Muscle layer of duodenum (tissue), 2 donors: ENCODE data around the gene HEG1.
A peak's percentile ranks its signal among the peaks of the same experiment; 100 is the strongest.

Experiments used
- H3K27ac ChIP-seq: one replicate; pipeline ENCODE4 v1.7.0; 2013; ENCODE audit warnings: mild to moderate bottlenecking, low read length
- H3K27me3 ChIP-seq: one replicate; pipeline ENCODE4 v1.7.0; 2013; ENCODE audit warnings: low read depth, mild to moderate bottlenecking, control low read depth, low read length
- H3K36me3 ChIP-seq, 2 donors: one replicate each; pipeline ENCODE4 v1.7.0; 2013; ENCODE audit warnings: low read length in 2 of 2, control low read depth in 1 of 2, mild to moderate bottlenecking in 1 of 2; ENCODE audit not compliant: insufficient read depth in 2 of 2, control insufficient read depth in 1 of 2
- H3K4me1 ChIP-seq, 2 donors: one replicate each; pipeline ENCODE4 v1.7.0; 2013; ENCODE audit warnings: low read length in 2 of 2, mild to moderate bottlenecking in 2 of 2, control low read depth in 1 of 2, moderate library complexity in 1 of 2; ENCODE audit not compliant: insufficient read depth in 2 of 2, control insufficient read depth in 1 of 2
- H3K4me3 ChIP-seq, 2 donors: one replicate each; pipeline ENCODE4 v1.7.0; 2013; ENCODE audit warnings: low read length in 2 of 2, low read depth in 1 of 2, mild to moderate bottlenecking in 1 of 2
- H3K9me3 ChIP-seq, 2 donors: one replicate each; pipeline ENCODE4 v1.7.0; 2013; ENCODE audit warnings: low read length in 2 of 2, control low read depth in 1 of 2, mild to moderate bottlenecking in 1 of 2; ENCODE audit not compliant: control insufficient read depth in 1 of 2
- donor health status: healthy.

HEG1 gene

DNA sequence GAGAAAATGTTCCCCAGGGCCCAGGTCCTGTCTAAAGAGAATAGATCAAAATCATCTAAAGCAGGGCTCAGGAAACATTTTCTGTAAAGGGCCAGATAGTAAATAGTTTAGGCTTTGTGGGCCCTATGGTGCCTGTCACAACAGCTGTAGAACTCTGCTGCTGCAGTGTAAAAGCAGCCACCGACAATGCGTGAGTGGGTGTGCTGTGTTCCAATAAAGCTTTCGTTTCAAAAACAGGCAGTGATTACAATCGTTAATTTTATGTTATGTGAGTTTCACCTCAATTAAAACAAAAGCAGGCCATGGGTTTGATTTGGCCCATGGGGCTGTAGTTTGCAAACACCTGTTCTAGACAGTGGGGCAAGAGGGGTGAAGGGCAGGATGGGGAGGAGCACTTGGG lies 12.5 kb upstream of the HEG1 start:
- Histone ChIP-seq H3K27me3 (no peaks in the 10 kb centered on the region), H3K9me3 (no peaks in the 10 kb centered on the region), H3K27ac (no peak overlapping the region), H3K4me3 (no peak overlapping the region), H3K36me3 (no peaks in the 10 kb centered on the region), H3K4me1 (peaks cover 0 to 5% of the 10 kb centered on the region in 2 donors)

DNA sequence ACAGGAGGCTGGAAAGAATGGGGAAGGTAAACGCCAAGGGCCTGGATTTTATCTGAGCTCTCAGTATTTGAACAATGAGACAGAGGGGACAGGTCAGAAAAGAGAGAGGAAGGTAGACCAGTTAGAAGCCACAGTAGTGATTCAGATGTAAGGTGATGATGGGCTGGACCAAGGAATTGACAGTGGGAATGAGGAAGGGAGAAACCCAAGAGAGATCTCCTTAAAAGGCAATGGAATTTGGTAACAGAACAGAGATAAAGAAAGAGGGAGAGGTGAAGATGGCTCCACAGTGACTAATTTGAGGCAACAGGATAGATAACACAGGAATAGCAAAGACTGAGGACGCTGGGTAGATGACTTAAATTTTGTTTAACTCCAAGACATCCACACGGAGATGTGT lies 11.4 kb upstream of the HEG1 start:
- Histone ChIP-seq H3K36me3 (no peaks in the 10 kb centered on the region), H3K4me1 (peaks cover 0 to 15% of the 10 kb centered on the region in 2 donors), H3K27ac (no peak overlapping the region)

DNA sequence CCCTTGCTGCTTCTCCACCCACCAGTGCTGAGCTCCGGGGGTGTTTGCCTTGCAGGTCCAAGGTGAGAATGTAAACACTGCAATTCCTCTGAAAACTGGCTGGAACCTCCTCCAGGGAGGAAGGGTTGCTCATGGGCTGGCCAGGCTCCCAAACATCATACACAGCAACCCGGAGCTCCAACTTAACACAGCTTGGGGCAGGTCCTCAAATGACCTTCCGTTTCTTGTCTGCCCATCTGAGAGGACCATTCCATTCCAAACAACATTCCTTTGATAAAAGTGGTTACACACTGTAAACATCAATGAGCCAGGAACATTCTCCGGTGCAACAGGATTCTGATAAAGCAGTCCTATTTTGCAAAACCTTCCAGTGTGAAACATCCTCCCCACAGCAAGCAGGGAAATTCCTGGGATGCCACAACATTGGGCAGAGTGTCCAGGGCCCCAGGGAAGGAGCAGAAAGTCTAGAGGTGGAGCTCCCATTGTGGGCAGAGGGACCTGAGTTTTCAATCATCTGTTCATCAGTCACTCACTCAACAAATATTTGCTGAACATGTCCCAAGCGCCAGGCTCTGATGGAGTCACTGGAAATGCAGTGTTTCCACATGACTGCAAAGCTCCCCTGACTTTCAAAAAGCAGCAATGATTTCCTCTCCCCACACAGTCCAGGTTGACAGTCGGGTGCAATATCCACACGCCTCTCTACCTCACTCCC lies 7.3 kb upstream of the HEG1 start:
- Histone ChIP-seq H3K4me1 (peaks cover 0 to 38% of the 10 kb centered on the region in 2 donors), H3K27ac (no peak overlapping the region), H3K27me3 (no peaks in the 10 kb centered on the region), H3K36me3 (no peaks in the 10 kb centered on the region), H3K9me3 (no peaks in the 10 kb centered on the region), H3K4me3 (no peak overlapping the region)

More for the DNA sequence above, 11.4 kb upstream of the HEG1 start:
- H3K9me3 ChIP-seq: no peaks in the 10 kb centered on the region
- no peaks in the 10 kb centered on the region for H3K27me3 ChIP-seq
- no peak overlapping the region for H3K4me3 ChIP-seq

DNA sequence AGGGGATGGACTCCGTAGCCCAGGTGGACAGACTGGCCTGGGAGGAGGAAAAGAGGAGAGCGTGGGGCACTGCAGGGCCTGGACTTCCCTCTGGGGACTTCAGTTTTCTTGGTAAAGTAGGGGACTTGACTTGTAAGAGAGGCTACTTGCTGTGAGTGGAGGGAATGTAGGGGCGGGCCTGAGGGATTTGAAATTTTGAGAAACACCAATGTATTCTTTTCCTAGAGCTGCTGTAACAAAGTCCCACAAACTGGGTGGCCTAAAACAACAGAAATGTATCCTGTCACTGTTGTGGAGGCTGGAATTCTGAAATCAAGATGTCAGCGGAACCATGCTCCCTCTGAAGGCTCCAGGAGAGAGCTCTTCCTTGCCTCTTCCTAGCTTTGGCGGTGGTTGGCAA lies 5.8 kb upstream of the HEG1 start:
- Histone ChIP-seq H3K4me3 (peak overlapping the region in 1 of 2 donors; percentile 11), H3K27ac (peak overlapping the region; percentile 58), H3K9me3 (no peaks in the 10 kb centered on the region), H3K27me3 (no peaks in the 10 kb centered on the region), H3K36me3 (no peaks in the 10 kb centered on the region), H3K4me1 (peaks cover 0 to 48% of the 10 kb centered on the region in 2 donors)

DNA sequence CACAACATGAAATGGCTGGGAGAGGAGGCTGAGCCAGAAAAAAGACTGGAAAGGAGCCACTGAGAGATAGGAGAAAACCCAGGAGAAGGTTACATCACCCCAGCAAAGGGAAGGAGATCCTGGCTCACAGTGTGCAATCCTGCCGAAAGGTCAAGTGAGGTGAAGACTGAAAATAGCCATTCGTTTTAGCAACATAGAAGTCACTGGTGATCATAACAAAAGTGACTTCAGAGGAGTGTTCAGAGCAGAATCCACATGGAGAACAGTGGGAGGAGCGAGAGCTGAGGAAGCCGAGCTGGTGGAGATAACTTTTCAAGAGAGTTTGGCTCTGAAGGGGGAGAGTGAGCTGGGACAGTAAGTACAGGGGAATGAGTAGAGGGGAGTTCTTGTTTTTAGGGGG lies 5.4 kb upstream of the HEG1 start:
- peak overlapping the region; percentile 58 for H3K27ac ChIP-seq
- peaks cover 4 to 52% of the 10 kb centered on the region in 2 donors for H3K4me1 ChIP-seq

DNA sequence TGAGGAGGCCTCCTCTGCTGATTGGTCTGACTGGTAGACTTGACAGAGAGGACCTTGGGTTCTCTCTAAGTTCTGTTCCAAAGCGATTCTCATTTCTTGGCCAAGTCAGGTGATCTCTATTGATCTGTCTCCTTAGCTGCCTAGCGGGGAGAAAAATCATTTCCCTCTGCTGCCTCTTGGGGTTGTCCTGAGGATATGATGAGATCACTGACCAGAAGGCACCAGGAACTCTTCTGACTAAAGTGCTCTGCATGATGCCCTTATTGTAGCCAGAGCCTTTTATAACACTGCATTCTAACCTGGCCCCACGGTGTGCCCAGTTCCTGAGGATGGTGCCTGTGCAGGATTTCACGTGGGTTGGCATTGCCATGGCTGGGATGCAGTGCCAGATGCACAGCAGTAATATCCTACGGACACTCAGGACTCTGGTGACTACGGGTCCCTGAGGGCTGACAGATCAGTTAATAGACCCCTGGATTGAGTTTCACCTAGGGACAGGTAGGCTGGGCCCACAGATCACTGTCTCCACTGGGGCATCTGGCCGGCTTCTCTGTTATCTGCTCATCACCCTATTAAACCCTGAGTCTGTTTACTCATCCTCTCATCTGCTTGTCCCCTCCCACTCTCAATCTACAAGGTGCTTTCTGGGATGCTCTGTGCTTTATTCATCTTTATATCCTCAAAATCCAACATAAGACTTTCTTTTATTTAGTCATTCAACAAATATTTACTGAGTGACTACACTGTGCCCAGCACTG lies 3.9 kb upstream of the HEG1 start:
- Histone ChIP-seq H3K4me1 (peaks cover 4 to 52% of the 10 kb centered on the region in 2 donors), H3K9me3 (no peaks in the 10 kb centered on the region), H3K4me3 (no peak overlapping the region), H3K27me3 (no peaks in the 10 kb centered on the region), H3K27ac (no peak overlapping the region), H3K36me3 (no peaks in the 10 kb centered on the region)

More for the DNA sequence above, 5.4 kb upstream of the HEG1 start:
- Histone ChIP-seq H3K9me3 (no peaks in the 10 kb centered on the region), H3K4me3 (peak overlapping the region in 1 of 2 donors; percentile 11), H3K36me3 (no peaks in the 10 kb centered on the region), H3K27me3 (no peaks in the 10 kb centered on the region)

DNA sequence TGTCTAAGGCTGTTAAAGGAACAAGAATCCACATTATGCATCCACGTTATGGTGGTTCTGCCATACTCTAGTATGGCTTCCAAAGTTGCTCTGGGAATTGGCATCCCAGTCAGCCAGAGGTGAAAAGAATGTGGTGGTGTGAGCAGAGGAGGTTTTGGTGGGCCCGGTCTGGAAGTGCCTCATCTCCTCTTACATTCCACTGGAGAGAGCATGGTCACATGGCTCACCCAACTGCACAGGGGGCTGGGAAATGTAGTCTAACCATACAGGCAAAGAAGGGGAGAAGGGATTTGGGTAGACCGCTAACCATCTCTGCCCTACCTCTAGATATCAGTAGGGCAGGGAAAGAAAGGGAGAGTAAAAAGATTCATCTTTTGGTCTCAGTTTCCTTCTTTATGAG lies 3.2 kb upstream of the HEG1 start:
- H3K27me3 ChIP-seq: no peaks in the 10 kb centered on the region
- no peak overlapping the region for H3K27ac ChIP-seq
- peaks cover 9 to 55% of the 10 kb centered on the region in 2 donors for H3K4me1 ChIP-seq
- no peak overlapping the region for H3K4me3 ChIP-seq
- no peaks in the 10 kb centered on the region for H3K9me3 ChIP-seq
- H3K36me3 ChIP-seq: no peaks in the 10 kb centered on the region

DNA sequence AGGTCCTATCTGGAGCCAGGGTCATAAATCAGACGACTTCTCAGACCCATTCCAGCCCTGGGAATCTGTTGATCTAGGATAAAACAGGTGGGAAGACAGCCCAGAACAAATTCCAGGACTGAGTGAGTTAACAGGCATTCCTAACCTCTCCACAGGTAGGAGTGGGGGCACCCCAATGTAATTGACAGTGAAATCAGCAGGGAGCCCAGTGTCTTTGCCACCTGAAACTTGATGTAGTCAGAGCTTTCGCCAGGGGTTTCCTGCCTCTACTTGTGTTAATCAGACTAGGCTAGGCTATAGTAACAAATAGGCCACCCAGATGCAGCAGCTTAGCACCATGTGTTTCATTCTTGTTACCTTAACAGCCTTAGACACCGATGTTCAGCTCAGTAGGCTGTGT lies 2.7 kb upstream of the HEG1 start:
- H3K9me3 ChIP-seq: no peaks in the 10 kb centered on the region
- H3K27me3 ChIP-seq: no peaks in the 10 kb centered on the region
- H3K36me3 ChIP-seq: no peaks in the 10 kb centered on the region
- H3K4me3 ChIP-seq: no peak overlapping the region
- no peak overlapping the region for H3K27ac ChIP-seq
- H3K4me1 ChIP-seq: peaks cover 13 to 57% of the 10 kb centered on the region in 2 donors

DNA sequence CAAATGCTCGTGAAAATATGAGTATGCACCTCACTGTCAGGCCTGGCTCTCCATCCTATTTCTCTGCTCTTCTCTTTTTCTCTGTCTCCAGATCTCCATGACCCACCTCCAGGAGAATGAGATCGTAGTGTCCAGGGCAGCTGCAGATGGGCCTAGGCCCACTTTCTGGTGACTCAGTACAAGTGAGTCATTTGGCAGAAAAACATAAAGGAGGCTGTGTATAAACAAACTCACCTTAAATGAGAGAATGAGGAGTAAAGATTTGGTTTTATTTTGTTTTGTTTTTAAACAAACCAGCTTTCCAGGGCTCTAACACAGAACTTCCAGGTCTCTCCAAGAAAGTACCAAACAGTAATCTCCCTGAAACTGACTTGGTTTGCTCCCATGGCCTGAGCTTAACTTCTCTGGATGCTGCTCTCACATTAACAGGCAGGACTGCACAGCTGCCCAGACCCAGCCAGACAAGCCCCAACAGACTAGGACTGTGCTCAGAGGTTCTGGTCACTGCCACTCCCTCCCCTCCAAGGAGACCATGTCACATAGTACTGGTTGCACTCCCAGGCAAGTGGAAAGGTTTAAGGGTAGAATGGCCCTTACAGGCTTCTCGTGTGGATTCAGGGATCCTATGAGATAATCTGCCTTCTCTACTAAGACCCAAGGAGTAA lies 1.5 kb upstream of the HEG1 start:
- no peaks in the 10 kb centered on the region for H3K27me3 ChIP-seq
- peaks cover 22 to 57% of the 10 kb centered on the region in 2 donors for H3K4me1 ChIP-seq
- H3K4me3 ChIP-seq: no peak overlapping the region
- no peaks in the 10 kb centered on the region for H3K36me3 ChIP-seq
- H3K27ac ChIP-seq: no peak overlapping the region
- H3K9me3 ChIP-seq: no peaks in the 10 kb centered on the region

DNA sequence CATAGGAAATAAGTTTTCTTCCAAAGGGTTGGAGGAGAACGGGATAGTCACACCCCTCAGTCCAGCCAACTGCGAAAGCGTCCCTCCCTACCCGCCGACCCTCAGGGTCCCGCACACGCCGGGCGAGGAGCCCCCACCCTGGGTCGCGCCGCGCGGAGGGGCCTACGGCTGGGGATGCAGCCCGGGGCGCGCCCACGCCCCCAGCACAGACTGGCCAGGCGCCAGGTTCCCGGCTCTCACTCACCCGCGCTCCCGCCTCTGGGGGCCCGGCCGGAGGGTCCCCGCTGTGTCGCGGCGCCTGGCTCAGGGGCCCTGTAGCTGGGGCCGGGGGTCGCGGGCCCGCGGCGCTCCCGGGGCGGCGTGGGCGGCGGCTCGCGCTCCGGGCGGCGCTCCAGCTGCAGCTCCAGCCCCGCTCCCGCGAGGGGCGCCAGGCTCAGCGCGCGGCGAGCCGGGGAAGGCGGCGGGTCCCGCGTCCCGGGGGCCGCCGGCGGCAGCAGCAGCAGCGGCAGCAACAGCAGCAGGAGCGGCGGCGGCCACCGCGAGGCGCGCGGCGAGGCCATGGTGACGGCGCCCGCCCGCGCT lies 375 bp downstream of the HEG1 start:
- Histone ChIP-seq H3K4me3 (peak overlapping the region; percentile 90 to 92), H3K27me3 (no peaks in the 10 kb centered on the region), H3K36me3 (no peaks in the 10 kb centered on the region), H3K4me1 (peaks cover 26 to 59% of the 10 kb centered on the region in 2 donors), H3K27ac (peak overlapping the region; percentile 86), H3K9me3 (no peaks in the 10 kb centered on the region)
